ENCODE measurements around the gene CNTN4.

DNA sequence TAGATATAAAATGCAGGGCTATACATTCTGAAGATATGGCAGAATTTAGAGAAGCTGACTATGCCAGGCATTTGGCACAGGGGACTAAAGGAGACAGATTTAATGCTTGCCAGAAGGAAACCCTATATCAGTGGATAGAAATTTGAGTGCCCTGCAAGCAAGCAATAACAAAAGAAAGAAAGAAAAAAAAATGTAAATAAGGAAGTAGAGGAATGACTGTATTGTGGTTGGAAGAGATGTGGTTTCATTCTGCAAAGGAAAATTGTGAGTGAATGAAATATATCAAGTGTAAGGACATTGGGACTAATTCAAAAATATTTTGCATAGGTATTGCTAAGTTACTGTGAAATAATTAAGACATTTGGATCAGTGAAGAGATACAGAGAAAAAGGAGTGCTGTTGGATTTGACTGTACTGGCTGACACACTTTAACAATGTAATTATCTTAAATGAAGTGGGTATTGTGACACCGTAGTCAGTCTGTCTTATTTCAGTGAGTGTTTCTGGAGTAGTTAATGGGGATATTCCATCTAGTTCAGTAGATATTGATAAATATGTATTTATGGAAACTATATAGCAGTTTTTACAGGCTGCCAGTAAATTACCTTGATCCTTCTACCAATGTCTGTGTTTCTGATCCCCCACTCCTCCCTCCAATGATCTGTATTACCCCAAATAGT is 418.2 kb downstream of the CNTN4 start:
- TF ChIP-seq CTCF (IDR thresholded peaks at IDR 0.05) (no peak), POLR2A (IDR thresholded peaks at IDR 0.05) (no peak)
